ENCODE measurements around the gene AHCYL2.

- TF ChIP-seq CTCF (conservative IDR thresholded peaks at IDR 0.05; ENCODE audit: low read length) (no peak), EZH2phosphoT487 (IDR thresholded peaks at IDR 0.05; ENCODE audit: borderline replicate concordance, low read depth, low read length) (no peak)
Measured at GRCh38 chr7:129438839-129439651, 214.2 kb downstream of the AHCYL2 start.

Data from OCI-LY7 (cell line).